ENCODE measurements around the gene APOA4.

Gene APOA4

DNA sequence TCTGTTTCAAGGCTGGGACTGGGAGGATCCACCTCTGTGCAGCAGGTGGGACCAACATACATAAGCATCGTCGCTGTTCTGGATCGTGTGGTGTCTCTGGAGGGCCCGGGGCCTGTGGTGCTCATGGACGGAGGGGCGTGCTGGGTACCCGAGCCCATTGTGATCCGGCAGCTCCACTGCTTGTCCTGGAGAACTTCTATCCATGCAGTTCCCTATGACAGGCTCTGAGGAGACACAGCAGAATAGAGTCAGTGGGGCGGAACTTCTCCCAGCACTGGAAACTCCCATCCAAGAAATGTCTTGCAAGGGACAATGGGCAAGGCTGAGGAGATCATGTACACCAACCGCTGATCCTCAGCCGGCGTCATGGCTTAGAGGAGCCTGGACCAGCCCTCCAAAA is 26.0 kb upstream of the APOA4 start:
- no peak overlapping the region for H3K4me3 ChIP-seq (ENCODE audit: low read depth, low read length)
- no peaks in the 10 kb centered on the region for H3K9me3 ChIP-seq (ENCODE audit: control insufficient read depth, insufficient read depth, low read length)
- peaks cover 54% of the 10 kb centered on the region for H3K36me3 ChIP-seq (ENCODE audit: control insufficient read depth, insufficient read depth, low read length)
- H3K4me1 ChIP-seq (ENCODE audit: control insufficient read depth, insufficient read depth, low read length): no peaks in the 10 kb centered on the region
- H3K27me3 ChIP-seq (ENCODE audit: control insufficient read depth, insufficient read depth, low read length): no peaks in the 10 kb centered on the region
- H3K27ac ChIP-seq (ENCODE audit: low read depth, low read length): no peak overlapping the region
- no peak overlapping the region for H3K9ac ChIP-seq (ENCODE audit: low read depth, low read length)

DNA sequence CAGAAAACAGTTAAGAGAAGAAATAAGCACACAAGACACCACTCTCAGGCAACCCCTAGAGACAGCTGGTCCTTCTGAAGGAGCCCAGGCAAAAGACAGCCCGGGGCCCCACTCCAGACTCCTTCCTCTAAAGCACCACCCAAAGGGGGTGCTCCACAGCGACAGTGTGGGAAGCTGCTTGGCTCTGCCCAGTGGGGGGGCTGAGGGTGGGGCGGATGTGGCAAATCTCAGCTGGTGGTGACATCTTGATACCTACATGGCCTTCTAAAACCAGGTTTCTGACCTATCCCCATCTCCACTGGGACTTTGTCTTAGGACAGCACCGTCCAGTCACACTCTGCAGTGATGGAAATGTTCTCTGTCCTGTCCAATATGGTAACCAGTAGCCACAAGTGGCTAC is 24.5 kb upstream of the APOA4 start:
- Histone ChIP-seq H3K36me3 (ENCODE audit: control insufficient read depth, insufficient read depth, low read length) (peaks cover 57% of the 10 kb centered on the region), H3K27me3 (ENCODE audit: control insufficient read depth, insufficient read depth, low read length) (no peaks in the 10 kb centered on the region), H3K9ac (ENCODE audit: low read depth, low read length) (no peak overlapping the region), H3K9me3 (ENCODE audit: control insufficient read depth, insufficient read depth, low read length) (no peaks in the 10 kb centered on the region), H3K4me1 (ENCODE audit: control insufficient read depth, insufficient read depth, low read length) (no peaks in the 10 kb centered on the region), H3K4me3 (ENCODE audit: low read depth, low read length) (no peak overlapping the region), H3K27ac (ENCODE audit: low read depth, low read length) (no peak overlapping the region)

DNA sequence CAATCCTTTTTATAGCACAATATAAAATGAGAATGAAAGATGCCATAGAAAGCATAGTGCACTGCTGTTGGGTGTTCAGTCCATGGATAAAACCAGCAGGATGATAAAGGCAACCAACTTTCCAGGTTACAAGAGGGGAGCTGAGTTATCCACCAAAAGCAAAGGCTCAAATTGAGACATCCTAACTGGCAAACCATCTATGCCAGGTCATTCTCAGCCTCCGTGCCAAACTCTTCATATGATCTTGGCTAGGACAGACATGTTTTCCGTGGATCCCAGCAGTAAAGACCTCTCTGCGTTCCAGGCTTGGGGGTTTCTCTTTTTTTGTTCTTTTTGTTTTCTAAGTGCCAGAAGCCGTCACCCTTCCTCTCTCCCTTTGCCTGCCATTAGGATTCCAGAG is 21.6 kb upstream of the APOA4 start:
- no peaks in the 10 kb centered on the region for H3K27me3 ChIP-seq (ENCODE audit: control insufficient read depth, insufficient read depth, low read length)
- H3K27ac ChIP-seq (ENCODE audit: low read depth, low read length): no peak overlapping the region
- H3K9me3 ChIP-seq (ENCODE audit: control insufficient read depth, insufficient read depth, low read length): no peaks in the 10 kb centered on the region
- H3K4me3 ChIP-seq (ENCODE audit: low read depth, low read length): no peak overlapping the region
- peaks cover 57% of the 10 kb centered on the region for H3K36me3 ChIP-seq (ENCODE audit: control insufficient read depth, insufficient read depth, low read length)
- H3K9ac ChIP-seq (ENCODE audit: low read depth, low read length): no peak overlapping the region
- no peaks in the 10 kb centered on the region; the same call in 1 of the 2 replicates for H3K4me1 ChIP-seq (ENCODE audit: control insufficient read depth, insufficient read depth, low read length)

DNA sequence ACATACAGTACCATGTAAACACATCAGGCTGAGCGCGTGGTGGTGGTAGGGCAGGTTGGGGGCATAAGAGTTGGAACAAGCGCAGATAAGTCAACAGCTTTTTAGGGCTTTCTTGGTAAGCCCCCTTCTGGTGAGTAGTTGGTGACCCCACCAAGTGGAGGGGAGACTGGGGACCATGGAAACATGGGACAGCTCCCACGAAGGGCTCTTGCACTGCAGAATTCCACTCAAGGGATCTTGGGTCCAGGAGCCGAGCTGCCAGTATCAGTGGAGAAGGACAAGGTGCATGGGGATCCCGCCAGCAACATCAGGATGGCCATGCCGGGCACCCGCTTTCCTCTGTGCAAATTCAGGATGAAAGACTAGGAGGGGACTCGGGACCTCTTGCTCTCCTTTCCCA is 20.6 kb upstream of the APOA4 start:
- Histone ChIP-seq H3K4me1 (ENCODE audit: control insufficient read depth, insufficient read depth, low read length) (no peaks in the 10 kb centered on the region; the same call in 1 of the 2 replicates), H3K9me3 (ENCODE audit: control insufficient read depth, insufficient read depth, low read length) (no peaks in the 10 kb centered on the region), H3K4me3 (ENCODE audit: low read depth, low read length) (no peak overlapping the region), H3K27ac (ENCODE audit: low read depth, low read length) (peak overlapping the region; percentile 36), H3K9ac (ENCODE audit: low read depth, low read length) (no peak overlapping the region), H3K27me3 (ENCODE audit: control insufficient read depth, insufficient read depth, low read length) (no peaks in the 10 kb centered on the region), H3K36me3 (ENCODE audit: control insufficient read depth, insufficient read depth, low read length) (peaks cover 47% of the 10 kb centered on the region)

DNA sequence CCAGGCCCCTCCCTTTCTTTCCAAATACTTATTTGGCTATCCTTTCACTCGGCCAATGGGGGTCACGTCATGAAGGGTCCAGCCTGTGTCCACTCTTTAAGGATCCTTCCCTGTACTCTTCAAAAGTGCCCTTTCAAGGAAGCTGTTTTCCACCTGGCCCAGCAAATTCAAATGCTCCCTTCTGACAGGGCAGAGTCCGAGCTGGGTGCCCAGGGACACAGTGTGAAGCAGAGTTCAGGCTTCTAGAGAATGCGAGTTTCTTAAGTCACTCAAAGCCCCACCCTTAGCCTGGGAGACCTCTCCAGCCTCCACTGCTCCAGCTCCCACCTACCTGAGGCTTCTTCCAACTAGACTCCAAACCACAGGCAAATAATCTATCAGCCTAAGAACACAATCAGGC is 19.8 kb upstream of the APOA4 start:
- no peaks in the 10 kb centered on the region for H3K27me3 ChIP-seq (ENCODE audit: control insufficient read depth, insufficient read depth, low read length)
- H3K9me3 ChIP-seq (ENCODE audit: control insufficient read depth, insufficient read depth, low read length): no peaks in the 10 kb centered on the region
- no peaks in the 10 kb centered on the region; the same call in 1 of the 2 replicates for H3K4me1 ChIP-seq (ENCODE audit: control insufficient read depth, insufficient read depth, low read length)
- no peak overlapping the region for H3K9ac ChIP-seq (ENCODE audit: low read depth, low read length)
- H3K4me3 ChIP-seq (ENCODE audit: low read depth, low read length): no peak overlapping the region
- no peak overlapping the region for H3K27ac ChIP-seq (ENCODE audit: low read depth, low read length)
- H3K36me3 ChIP-seq (ENCODE audit: control insufficient read depth, insufficient read depth, low read length): peaks cover 42% of the 10 kb centered on the region

DNA sequence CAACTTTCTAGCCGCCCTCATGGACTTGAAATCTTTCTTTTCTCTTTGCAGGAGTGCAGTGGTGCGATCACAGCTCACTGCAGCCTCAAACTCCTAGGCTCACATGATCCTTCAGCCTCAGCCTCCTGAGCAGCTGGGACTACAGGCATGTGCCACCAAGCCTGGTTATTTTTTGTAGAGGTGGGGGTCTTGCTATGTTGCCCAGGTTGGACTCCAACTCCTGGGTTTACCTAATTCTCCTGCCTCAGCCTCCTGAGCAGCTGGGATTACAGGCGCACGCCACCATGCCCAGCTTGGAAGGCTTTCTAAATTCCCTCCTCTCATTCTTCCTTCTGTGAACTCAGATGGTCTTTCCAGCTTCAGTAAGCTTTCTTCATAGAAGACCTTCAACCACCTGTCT is 19.0 kb upstream of the APOA4 start:
- Histone ChIP-seq H3K27me3 (ENCODE audit: control insufficient read depth, insufficient read depth, low read length) (no peaks in the 10 kb centered on the region), H3K27ac (ENCODE audit: low read depth, low read length) (no peak overlapping the region), H3K4me3 (ENCODE audit: low read depth, low read length) (no peak overlapping the region), H3K4me1 (ENCODE audit: control insufficient read depth, insufficient read depth, low read length) (no peaks in the 10 kb centered on the region; the same call in 1 of the 2 replicates), H3K9me3 (ENCODE audit: control insufficient read depth, insufficient read depth, low read length) (no peaks in the 10 kb centered on the region), H3K36me3 (ENCODE audit: control insufficient read depth, insufficient read depth, low read length) (peaks cover 35% of the 10 kb centered on the region), H3K9ac (ENCODE audit: low read depth, low read length) (no peak overlapping the region)

DNA sequence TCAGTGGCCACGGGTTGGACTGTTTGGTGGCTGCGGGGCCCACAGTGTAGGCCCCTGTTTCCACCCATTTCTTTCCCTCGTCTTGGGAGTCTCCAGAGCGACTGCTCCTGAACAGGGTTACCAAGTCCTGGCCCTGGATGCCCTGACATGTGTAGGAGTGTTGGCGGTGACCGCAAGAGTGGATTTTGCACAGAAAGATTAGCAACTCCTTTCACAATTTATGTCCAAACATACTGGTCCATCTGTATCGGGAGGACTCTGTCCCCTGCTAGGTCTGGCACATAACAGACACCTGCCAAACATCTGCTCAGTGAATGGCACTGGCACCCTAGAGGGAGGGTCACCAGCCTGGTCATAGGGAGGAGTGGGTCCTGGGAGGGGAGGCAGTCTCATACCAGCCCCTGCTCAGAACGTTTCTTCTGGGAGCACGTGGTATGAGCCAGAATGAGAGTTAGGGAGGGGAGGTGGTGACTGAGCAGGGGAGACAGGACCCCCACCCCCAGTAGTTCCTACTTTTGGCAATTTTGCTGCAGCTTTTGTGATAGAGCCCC is 17.7 kb upstream of the APOA4 start:
- no peak overlapping the region for H3K9ac ChIP-seq (ENCODE audit: low read depth, low read length)
- H3K27ac ChIP-seq (ENCODE audit: low read depth, low read length): no peak overlapping the region
- no peaks in the 10 kb centered on the region for H3K27me3 ChIP-seq (ENCODE audit: control insufficient read depth, insufficient read depth, low read length)
- H3K9me3 ChIP-seq (ENCODE audit: control insufficient read depth, insufficient read depth, low read length): no peaks in the 10 kb centered on the region
- peaks cover 22% of the 10 kb centered on the region for H3K36me3 ChIP-seq (ENCODE audit: control insufficient read depth, insufficient read depth, low read length)
- H3K4me1 ChIP-seq (ENCODE audit: control insufficient read depth, insufficient read depth, low read length): no peaks in the 10 kb centered on the region; the same call in 1 of the 2 replicates
- no peak overlapping the region for H3K4me3 ChIP-seq (ENCODE audit: low read depth, low read length)

DNA sequence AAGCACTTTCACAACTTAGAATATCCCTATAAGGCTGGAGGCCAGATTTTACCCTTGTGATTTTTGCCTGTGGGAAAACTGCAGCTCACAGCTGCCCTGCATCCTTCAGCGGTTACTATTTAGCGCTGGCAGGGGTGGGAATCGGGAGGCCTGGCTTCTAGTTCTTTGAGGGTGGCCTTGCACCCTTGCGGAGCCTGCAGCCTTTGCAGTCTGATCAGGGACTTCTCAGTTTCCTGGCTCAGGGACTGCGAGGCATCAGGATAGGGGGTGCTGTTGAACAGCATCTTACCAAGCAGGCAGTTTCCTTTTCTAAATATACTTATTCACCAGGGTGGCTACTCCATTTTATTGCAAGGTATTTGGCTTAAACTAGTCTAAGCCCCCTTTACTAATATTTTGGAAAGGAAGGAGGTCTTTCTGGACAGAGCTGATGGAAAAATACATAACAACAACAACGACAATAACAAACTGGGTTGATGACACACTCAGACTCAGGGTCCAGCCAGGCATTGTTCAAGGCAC is 17.2 kb upstream of the APOA4 start:
- H3K4me1 ChIP-seq (ENCODE audit: control insufficient read depth, insufficient read depth, low read length): peaks cover 3% of the 10 kb centered on the region; the same call in 1 of the 2 replicates
- H3K36me3 ChIP-seq (ENCODE audit: control insufficient read depth, insufficient read depth, low read length): peaks cover 17% of the 10 kb centered on the region
- H3K27me3 ChIP-seq (ENCODE audit: control insufficient read depth, insufficient read depth, low read length): peaks cover 2% of the 10 kb centered on the region; the same call in 1 of the 2 replicates
- H3K9me3 ChIP-seq (ENCODE audit: control insufficient read depth, insufficient read depth, low read length): no peaks in the 10 kb centered on the region
- no peak overlapping the region for H3K9ac ChIP-seq (ENCODE audit: low read depth, low read length)
- H3K27ac ChIP-seq (ENCODE audit: low read depth, low read length): no peak overlapping the region
- no peak overlapping the region for H3K4me3 ChIP-seq (ENCODE audit: low read depth, low read length)

DNA sequence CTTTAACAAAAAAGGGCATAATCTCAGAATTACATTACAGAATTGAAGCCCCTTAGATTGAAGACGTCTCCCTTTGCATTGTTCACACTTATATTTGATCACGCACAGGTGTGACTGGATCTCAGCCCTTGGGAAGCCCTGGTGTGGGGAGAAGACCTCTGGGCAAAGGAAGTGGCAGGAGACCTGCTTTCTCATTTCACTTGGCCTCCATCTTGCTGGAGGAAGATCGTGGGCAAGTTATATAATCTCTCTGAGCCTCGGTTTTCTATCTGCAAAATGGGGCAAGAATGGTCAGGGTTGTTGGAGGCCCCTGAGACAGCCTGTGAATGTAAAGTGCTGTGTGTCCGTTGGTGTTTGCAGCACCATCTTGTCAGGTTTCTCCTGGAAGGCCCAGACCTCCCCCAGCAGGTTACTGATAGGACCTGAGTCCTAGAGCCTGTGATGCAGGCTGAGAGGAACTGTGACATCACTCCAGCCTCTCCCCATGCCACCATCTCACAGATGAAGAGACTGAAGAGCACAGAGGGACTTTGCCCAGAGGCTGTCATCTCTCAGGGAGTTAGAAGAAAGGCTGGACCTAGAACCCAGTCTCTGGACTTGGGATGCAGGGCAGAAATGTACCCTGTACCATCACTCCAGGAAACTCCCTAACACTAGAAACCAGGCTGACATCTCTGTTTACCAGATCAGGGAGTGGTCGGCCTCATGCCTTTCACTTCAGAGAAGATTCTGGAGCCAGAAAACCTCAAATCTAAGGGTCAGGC is 15.4 kb upstream of the APOA4 start:
- Histone ChIP-seq H3K4me3 (ENCODE audit: low read depth, low read length) (no peak overlapping the region), H3K9me3 (ENCODE audit: control insufficient read depth, insufficient read depth, low read length) (no peaks in the 10 kb centered on the region), H3K36me3 (ENCODE audit: control insufficient read depth, insufficient read depth, low read length) (peaks cover 5% of the 10 kb centered on the region), H3K9ac (ENCODE audit: low read depth, low read length) (no peak overlapping the region), H3K27me3 (ENCODE audit: control insufficient read depth, insufficient read depth, low read length) (peaks cover 6% of the 10 kb centered on the region; the same call in 1 of the 2 replicates), H3K27ac (ENCODE audit: low read depth, low read length) (peak overlapping the region; percentile 62), H3K4me1 (ENCODE audit: control insufficient read depth, insufficient read depth, low read length) (peaks cover 5% of the 10 kb centered on the region; the same call in 1 of the 2 replicates)

DNA sequence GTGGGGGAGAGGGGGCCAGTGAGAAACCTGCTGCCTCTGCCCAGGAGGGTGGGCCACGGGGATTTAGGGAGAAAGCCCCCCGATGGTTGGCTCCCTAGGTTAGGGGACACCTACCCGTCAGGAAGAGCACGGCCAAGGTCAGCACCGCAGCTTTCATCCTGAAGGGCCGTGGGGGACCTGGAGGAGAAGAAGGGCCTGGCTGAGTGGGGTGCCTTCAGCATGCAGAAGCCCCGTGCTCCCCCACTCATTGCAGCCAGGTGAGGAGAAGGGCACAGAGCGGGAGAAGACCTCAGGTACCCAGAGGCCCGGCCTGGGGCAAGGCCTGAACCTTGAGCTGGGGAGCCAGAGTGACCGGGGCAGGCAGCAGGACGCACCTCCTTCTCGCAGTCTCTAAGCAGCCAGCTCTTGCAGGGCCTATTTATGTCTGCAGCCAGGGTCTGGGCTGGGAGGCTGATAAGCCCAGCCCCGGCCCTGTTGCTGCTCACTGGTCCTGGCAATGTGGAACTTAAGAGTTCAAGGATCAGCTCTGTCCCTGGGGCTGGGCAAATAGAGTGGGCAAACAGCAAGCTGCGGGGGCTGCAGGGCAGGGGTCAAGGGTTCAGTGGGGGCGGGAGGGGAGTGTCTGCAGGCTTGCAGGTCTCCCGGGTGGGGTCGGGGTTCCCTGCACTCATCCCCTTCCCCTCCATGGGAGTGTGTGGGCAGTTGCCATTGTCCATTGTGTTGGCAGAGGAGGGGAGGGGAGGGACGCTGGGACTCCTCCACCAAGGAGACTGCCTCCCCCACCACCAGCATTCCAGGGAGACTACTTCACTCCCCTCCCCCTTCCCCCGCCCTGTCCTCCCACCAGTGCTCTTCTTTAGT is 14.4 kb upstream of the APOA4 start, which contains the start of gene APOA1:
TSS of gene APOA1 (minus strand) at position 392 of the 861 bp plus-strand sequence. CDS start at position 157, 235 bp downstream.
- H3K4me1 ChIP-seq (ENCODE audit: control insufficient read depth, insufficient read depth, low read length): peaks cover 5% of the 10 kb centered on the region; the same call in 1 of the 2 replicates
- H3K27me3 ChIP-seq (ENCODE audit: control insufficient read depth, insufficient read depth, low read length): peaks cover 6% of the 10 kb centered on the region; the same call in 1 of the 2 replicates
- H3K9ac ChIP-seq (ENCODE audit: low read depth, low read length): no peak within 1 kb of the TSS
- peak within 1 kb of the TSS; percentile 68 for H3K27ac ChIP-seq (ENCODE audit: low read depth, low read length)
- H3K36me3 ChIP-seq (ENCODE audit: control insufficient read depth, insufficient read depth, low read length): no peaks in the 10 kb centered on the region
- no peak within 1 kb of the TSS for H3K4me3 ChIP-seq (ENCODE audit: low read depth, low read length)
- H3K9me3 ChIP-seq (ENCODE audit: control insufficient read depth, insufficient read depth, low read length): no peaks in the 10 kb centered on the region
